A549 (cell line): ENCODE measurements around the gene FMC1. TPM values are rescaled to one million over a fixed set of nuclear protein-coding genes. Genes with fewer than 3 reads are reported as not detected.
"Not testable (repeated sequence)": the region's sequence is repeated elsewhere in the genome, so short reads cannot be mapped to it uniquely, and the experiment has no call there.

Experiments used
- ATAC-seq, 2 experiments: fragments of 200-7000 bp in 1 of 2; fragments of >200 bp in 1 of 2; cut with Nextera tagmentation in 1 of 2; cut with Tn5 transposase in 1 of 2; 3 replicates each; pipeline versions ENCODE4 v1.8.0 to v1.9.1; 2018 to 2020; ENCODE audit warnings: mild to moderate bottlenecking in 1 of 2, moderate library complexity in 1 of 2
- CTCF ChIA-PET: fragments of 300-600 bp; sonication (Branson Sonifier 250); formaldehyde crosslinking; extraction: SDS; loops from one replicate; lab custom pipeline; 2021; ENCODE audit warnings: antibody characterized with exemption, inconsistent platforms; lab: Yijun Ruan, JAX
- POLR2A ChIA-PET: fragments of 350-600 bp; formaldehyde crosslinking; extraction: SDS; loops from one replicate; lab custom pipeline; 2021; ENCODE audit warnings: antibody characterized with exemption, inconsistent platforms; lab: Yijun Ruan, JAX
- DNase-seq, 2 experiments: peaks; one replicate each; pipeline versions ENCODE4 v3.0.0 to v3.0.0-alpha.2; 2011 to 2016; ENCODE audit warnings: low read depth in 1 of 2, low spot score in 1 of 2
- FAIRE-seq: peaks from 2 replicates; lab custom pipeline; 2011; peaks lifted over from hg19 to GRCh38; lab: Jason Lieb, UNC
- H3K27ac ChIP-seq, 2 experiments: fragments of >200 bp; sonication (Bioruptor Twin); formaldehyde crosslinking; 3 replicates each; pipeline ENCODE4 v1.5.1; 2016 to 2017
- H3K4me1 ChIP-seq: fragments of >200 bp; sonication (Bioruptor Twin); formaldehyde crosslinking; 3 replicates; pipeline ENCODE4 v1.6.1; 2016
- H3K4me2 ChIP-seq: fragments of >200 bp; sonication (Bioruptor Twin); formaldehyde crosslinking; 3 replicates; pipeline ENCODE4 v1.6.1; 2016
- H3K4me3 ChIP-seq: fragments of >200 bp; sonication (Bioruptor Twin); formaldehyde crosslinking; 3 replicates; pipeline ENCODE4 v1.5.1; 2016
- H3K9me3 ChIP-seq: fragments of >200 bp; sonication (Bioruptor Twin); formaldehyde crosslinking; 3 replicates; pipeline ENCODE4 v1.6.1; 2016
- CBX8 ChIP-seq: fragments of 200-600 bp; sonication (generic); IDR thresholded peaks from 2 replicates; pipeline ENCODE4 v1.6.1; 2016
- CEBPB ChIP-seq, 2 experiments: fragments of >200 bp in 1 of 2; sonication (Bioruptor Twin) in 1 of 2; formaldehyde crosslinking in 1 of 2; IDR thresholded peaks; 2 replicates each; pipeline ENCODE4 v1.6.1; 2012 to 2016
- CHD2 ChIP-seq: fragments of 150-350 bp; IDR thresholded peaks from 2 replicates; pipeline ENCODE4 v1.6.1; 2014; ENCODE audit warnings: low read length; ENCODE audit not compliant: partially characterized antibody
- EHMT2 ChIP-seq: fragments of 200-600 bp; sonication (generic); IDR thresholded peaks from 2 replicates; pipeline ENCODE4 v1.6.1; 2016; ENCODE audit warnings: antibody characterized with exemption, low read depth, mild to moderate bottlenecking, moderate library complexity
- EP300 ChIP-seq, 2 experiments: fragments of >200 bp; sonication (Bioruptor Twin); formaldehyde crosslinking; IDR thresholded peaks; 2 replicates in 1 of 2; 3 replicates in 1 of 2; pipeline ENCODE4 v1.6.1; 2016 to 2017
- ESRRA ChIP-seq: fragments of 150-350 bp; IDR thresholded peaks from 2 replicates; pipeline ENCODE4 v1.6.1; 2014; ENCODE audit warnings: mild to moderate bottlenecking, low read length, borderline replicate concordance
- FOSL2 ChIP-seq, 2 experiments: fragments of 450-650 bp in 1 of 2; fragments of >200 bp in 1 of 2; sonication (Bioruptor Twin) in 1 of 2; formaldehyde crosslinking; IDR thresholded peaks; 2 replicates each; pipeline versions ENCODE4 v1.5.0 to v1.6.1; 2016 to 2020; ENCODE audit warnings: mild to moderate bottlenecking in 1 of 2, moderate library complexity in 1 of 2
- HEYL ChIP-seq: fragments of 250-450 bp; sonication (Bioruptor Pico); IDR thresholded peaks from 2 replicates; pipeline ENCODE4 v1.8.0; 2021; ENCODE audit warnings: mild to moderate bottlenecking, moderate library complexity
- HOXA7 ChIP-seq: fragments of 250-450 bp; sonication (Bioruptor Pico); IDR thresholded peaks from 2 replicates; pipeline ENCODE4 v1.5.0; 2020; ENCODE audit warnings: mild to moderate bottlenecking, moderate library complexity
- HOXB13 ChIP-seq: fragments of 250-450 bp; sonication (Bioruptor Pico); IDR thresholded peaks from 2 replicates; pipeline ENCODE4 v1.5.0; 2020; ENCODE audit warnings: low read depth, mild to moderate bottlenecking, moderate library complexity
- JUN ChIP-seq, 2 experiments: fragments of >200 bp; sonication (Bioruptor Twin); formaldehyde crosslinking; IDR thresholded peaks; 2 replicates in 1 of 2; 3 replicates in 1 of 2; pipeline ENCODE4 v1.6.1; 2016 to 2017
- JUNB ChIP-seq: fragments of >200 bp; sonication (Bioruptor Twin); formaldehyde crosslinking; IDR thresholded peaks from 2 replicates; pipeline ENCODE4 v1.6.1; 2016
- KDM5A ChIP-seq: fragments of 200-600 bp; sonication (generic); IDR thresholded peaks from 2 replicates; pipeline ENCODE4 v1.6.1; 2016; ENCODE audit warnings: antibody characterized with exemption, mild to moderate bottlenecking
- MAFK ChIP-seq: fragments of 450-650 bp; IDR thresholded peaks from 2 replicates; pipeline ENCODE4 v1.6.1; 2014; ENCODE audit not compliant: partially characterized antibody
- MAZ ChIP-seq: fragments of 150-350 bp; IDR thresholded peaks from 2 replicates; pipeline ENCODE4 v1.6.1; 2014; ENCODE audit warnings: antibody characterized with exemption, low read depth, low read length, borderline replicate concordance
- NPAS2 ChIP-seq: fragments of 250-450 bp; sonication (Bioruptor Pico); IDR thresholded peaks from 2 replicates; pipeline ENCODE4 v1.8.0; 2022; ENCODE audit warnings: mild to moderate bottlenecking, moderate library complexity, borderline replicate concordance
- PHF8 ChIP-seq: fragments of 200-600 bp; sonication (generic); IDR thresholded peaks from 2 replicates; pipeline ENCODE4 v1.6.1; 2016; ENCODE audit warnings: low read depth, mild to moderate bottlenecking, antibody characterized with exemption, moderate library complexity, borderline replicate concordance
- POLR2AphosphoS2 ChIP-seq: conservative IDR thresholded peaks from 2 replicates; pipeline ENCODE4 v1.6.1; 2012; ENCODE audit warnings: low read length, improper control_type of control experiment, inconsistent platforms
- RAD21 ChIP-seq, 2 experiments: fragments of >200 bp in 1 of 2; sonication (Bioruptor Twin) in 1 of 2; formaldehyde crosslinking in 1 of 2; IDR thresholded peaks in 1 of 2; conservative IDR thresholded peaks in 1 of 2; 2 replicates in 1 of 2; 3 replicates in 1 of 2; pipeline ENCODE4 v1.6.1; 2012 to 2018; ENCODE audit warnings: inconsistent platforms in 1 of 2
- RFX5 ChIP-seq: fragments of 450-650 bp; IDR thresholded peaks from 2 replicates; pipeline ENCODE4 v1.7.1; 2014; ENCODE audit warnings: antibody characterized with exemption, mild to moderate bottlenecking, moderate library complexity
- SMC3 ChIP-seq: fragments of >200 bp; sonication (Bioruptor Twin); formaldehyde crosslinking; IDR thresholded peaks from 3 replicates; pipeline ENCODE4 v1.6.1; 2018; ENCODE audit warnings: inconsistent platforms
- SREBF2 ChIP-seq: fragments of 450-650 bp; IDR thresholded peaks from 2 replicates; pipeline ENCODE4 v1.6.1; 2014; ENCODE audit warnings: mild to moderate bottlenecking, moderate library complexity
- TFCP2L1 ChIP-seq: fragments of 250-450 bp; sonication (Bioruptor Pico); IDR thresholded peaks from 2 replicates; pipeline ENCODE4 v1.5.0; 2021; ENCODE audit warnings: mild to moderate bottlenecking
- WGBS: methylation state at CpG from one replicate; pipeline ENCODE4 v1.1.6; 2017; ENCODE audit errors: missing lambda C conversion rate; 5-methylcytosine and 5-hydroxymethylcytosine counted together
- polyA plus RNA-seq, 4 experiments: library from polyadenylated mRNA; depleted of rRNA in 3 of 4; stranded (reverse); fragments of >200 nt; fragmentation: RNase III in 1 of 4; extraction: RNeasy Plus Mini Kit Qiagen cat#74134 plus additional on column Dnase treatment in 1 of 4; gene quantifications; 2 replicates in 3 of 4; 3 replicates in 1 of 4; pipeline ENCODE4 v1.2.3, GENCODE V29; 2011 to 2017
- TF ChIP-seq, protein P1 (sequence below): IDR thresholded peaks from 2 replicates; pipeline ENCODE4 v1.6.1; 2012
- TF ChIP-seq, protein P2 (sequence below): fragments of 250-450 bp; sonication (Bioruptor Pico); IDR thresholded peaks from 2 replicates; pipeline ENCODE4 v1.5.0; 2020; ENCODE audit warnings: low read depth, mild to moderate bottlenecking, moderate library complexity

Gene FMC1
- polyA plus RNA-seq, 2 of the 4 experiments (the other 2 are of a cell fraction): 20.5 to 21.1 TPM

DNA sequence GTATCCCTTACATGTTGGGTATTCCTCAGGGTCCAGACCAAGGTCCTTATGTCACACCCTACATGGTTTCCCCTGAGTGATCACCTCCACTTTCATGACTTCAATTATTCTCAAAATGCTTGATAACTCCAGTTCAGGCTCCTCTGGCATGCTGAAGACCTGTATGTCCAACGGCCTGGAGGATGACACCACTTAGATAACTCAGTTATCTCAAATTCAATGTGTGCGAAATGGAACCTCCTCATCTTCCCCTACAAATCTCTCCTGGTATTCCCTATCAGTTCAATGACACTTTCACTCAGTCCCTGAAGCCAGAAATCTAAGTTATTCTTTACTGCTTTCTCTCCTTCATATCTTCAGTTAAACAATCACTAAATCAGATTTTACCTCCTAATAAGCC lies 9.9 kb downstream of the FMC1 start:
- TF ChIP-seq MAFK (no peak), FOSL2 (IDR thresholded peaks at IDR 0.05) (no peak), FOSL2 (CRISPR knock-in tag; IDR thresholded peaks at IDR 0.05) (no peak), HEYL (CRISPR knock-in tag) (no peak), CBX8 (no peak), EP300 (IDR thresholded peaks at IDR 0.05) (no peak), CHD2 (no peak), JUN (IDR thresholded peaks at IDR 0.05) (no peak), EHMT2 (no peak), HOXB13 (CRISPR knock-in tag) (no peak), RFX5 (no peak), RAD21 (conservative IDR thresholded peaks at IDR 0.05 in 1 of 2, IDR thresholded peaks at IDR 0.05 in 1 of 2) (no peak), SREBF2 (no peak), HOXA7 (CRISPR knock-in tag) (no peak), CEBPB (IDR thresholded peaks at IDR 0.05) (no peak), POLR2AphosphoS2 (no peak), ESRRA (no peak)
- TF ChIP-seq, protein P1, sequence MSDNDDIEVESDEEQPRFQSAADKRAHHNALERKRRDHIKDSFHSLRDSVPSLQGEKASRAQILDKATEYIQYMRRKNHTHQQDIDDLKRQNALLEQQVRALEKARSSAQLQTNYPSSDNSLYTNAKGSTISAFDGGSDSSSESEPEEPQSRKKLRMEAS: no peak
- TF ChIP-seq, protein P2, sequence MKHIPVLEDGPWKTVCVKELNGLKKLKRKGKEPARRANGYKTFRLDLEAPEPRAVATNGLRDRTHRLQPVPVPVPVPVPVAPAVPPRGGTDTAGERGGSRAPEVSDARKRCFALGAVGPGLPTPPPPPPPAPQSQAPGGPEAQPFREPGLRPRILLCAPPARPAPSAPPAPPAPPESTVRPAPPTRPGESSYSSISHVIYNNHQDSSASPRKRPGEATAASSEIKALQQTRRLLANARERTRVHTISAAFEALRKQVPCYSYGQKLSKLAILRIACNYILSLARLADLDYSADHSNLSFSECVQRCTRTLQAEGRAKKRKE (CRISPR knock-in tag): no peak
- TF ChIP-seq, all 56 proteins: peak for 0
- Histone ChIP-seq H3K9me3 (no peaks in the 10 kb centered on the region), H3K4me3 (no peak overlapping the region), H3K27ac (no peak overlapping the region), H3K4me1 (no peaks in the 10 kb centered on the region), H3K4me2 (no peak overlapping the region)
- 83% methylated on average over 2 of the region's 2 CpGs for WGBS
- ATAC-seq: no peak
- POLR2A ChIA-PET: no interaction called here
- CTCF ChIA-PET: no interaction called here
- FAIRE-seq: no peak
- no peak for DNase-seq

DNA sequence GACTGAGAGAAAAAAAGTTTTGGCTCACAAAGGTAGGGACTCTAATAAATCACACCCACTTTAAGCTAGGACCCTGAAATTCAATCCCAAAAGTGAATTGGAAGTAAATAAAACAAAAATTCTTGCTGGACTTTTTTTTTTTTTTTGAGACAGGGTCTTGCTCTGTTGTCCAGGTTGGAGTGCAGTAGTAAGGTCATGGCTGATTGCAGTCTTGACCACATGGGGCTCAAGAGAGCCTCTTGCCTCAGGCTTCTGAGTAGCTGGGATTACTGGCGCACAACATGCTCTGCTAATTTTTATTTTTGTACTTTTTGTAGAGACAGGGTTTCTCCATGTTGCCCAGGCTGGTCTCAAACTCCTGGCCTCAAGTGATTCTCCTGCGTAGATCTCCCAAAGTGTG lies 13.6 kb downstream of the FMC1 start:
- peak in 1 of 2 experiments; percentile 24 for DNase-seq
- POLR2A ChIA-PET: interaction anchor here (1.4 kb wide), 1 partner anchor 11 kb away, joined by 3 read pairs; no protein-coding TSS in a partner anchor
- 90% methylated on average over 2 of the region's 2 CpGs for WGBS
- Histone ChIP-seq H3K27ac (no peak overlapping the region), H3K4me3 (no peak overlapping the region), H3K4me2 (no peak overlapping the region), H3K4me1 (no peaks in the 10 kb centered on the region), H3K9me3 (no peaks in the 10 kb centered on the region)
- no peak for ATAC-seq
- CTCF ChIA-PET: interaction anchor here (1.0 to 2.0 kb wide), 5 partner anchors 11 to 337 kb away, joined by 3 to 8 read pairs (median 5); no protein-coding TSS in a partner anchor
- TF ChIP-seq SMC3 (no peak), KDM5A (no peak)
- no peak for FAIRE-seq

DNA sequence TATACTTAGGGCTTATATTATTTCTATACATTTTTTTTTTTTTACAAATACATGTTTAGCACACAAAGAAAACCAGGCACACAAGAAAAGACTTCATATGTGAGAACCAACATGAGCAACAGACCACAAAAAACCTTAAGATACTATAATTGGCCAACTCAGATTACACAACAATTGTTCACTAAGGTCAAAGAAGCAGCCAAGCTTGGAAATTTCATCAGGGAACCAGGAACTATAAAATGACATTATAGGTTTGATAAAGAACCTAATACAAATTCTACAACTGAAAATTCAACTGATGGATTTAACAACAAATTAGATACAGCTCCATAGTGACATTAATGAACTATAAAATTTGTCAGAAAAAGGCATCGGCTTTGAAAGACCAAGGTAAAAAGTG lies 14.2 kb downstream of the FMC1 start:
- Histone ChIP-seq H3K27ac (no peak overlapping the region), H3K4me1 (no peaks in the 10 kb centered on the region), H3K4me2 (no peak overlapping the region), H3K9me3 (no peaks in the 10 kb centered on the region), H3K4me3 (no peak overlapping the region)
- CTCF ChIA-PET: interaction anchor here (0.6 to 1.3 kb wide), 3 partner anchors 15 to 553 kb away, joined by 4 to 5 read pairs (median 4); no protein-coding TSS in a partner anchor
- FAIRE-seq (no peak), DNase-seq (no peak), ATAC-seq (no peak)
- WGBS: 97% methylated on average over 1 of the region's 1 CpG
- POLR2A ChIA-PET: interaction anchor here (0.8 to 1.4 kb wide), 2 partner anchors 8 to 12 kb away, joined by 3 read pairs; no protein-coding TSS in a partner anchor
- TF ChIP-seq MAZ (no peak), HOXB13 (CRISPR knock-in tag) (no peak), PHF8 (no peak), TFCP2L1 (CRISPR knock-in tag) (no peak), NPAS2 (CRISPR knock-in tag) (no peak), JUNB (no peak), ESRRA (no peak), RAD21 (conservative IDR thresholded peaks at IDR 0.05 in 1 of 2, IDR thresholded peaks at IDR 0.05 in 1 of 2) (no peak)
- TF ChIP-seq, protein P2 (CRISPR knock-in tag): no peak

DNA sequence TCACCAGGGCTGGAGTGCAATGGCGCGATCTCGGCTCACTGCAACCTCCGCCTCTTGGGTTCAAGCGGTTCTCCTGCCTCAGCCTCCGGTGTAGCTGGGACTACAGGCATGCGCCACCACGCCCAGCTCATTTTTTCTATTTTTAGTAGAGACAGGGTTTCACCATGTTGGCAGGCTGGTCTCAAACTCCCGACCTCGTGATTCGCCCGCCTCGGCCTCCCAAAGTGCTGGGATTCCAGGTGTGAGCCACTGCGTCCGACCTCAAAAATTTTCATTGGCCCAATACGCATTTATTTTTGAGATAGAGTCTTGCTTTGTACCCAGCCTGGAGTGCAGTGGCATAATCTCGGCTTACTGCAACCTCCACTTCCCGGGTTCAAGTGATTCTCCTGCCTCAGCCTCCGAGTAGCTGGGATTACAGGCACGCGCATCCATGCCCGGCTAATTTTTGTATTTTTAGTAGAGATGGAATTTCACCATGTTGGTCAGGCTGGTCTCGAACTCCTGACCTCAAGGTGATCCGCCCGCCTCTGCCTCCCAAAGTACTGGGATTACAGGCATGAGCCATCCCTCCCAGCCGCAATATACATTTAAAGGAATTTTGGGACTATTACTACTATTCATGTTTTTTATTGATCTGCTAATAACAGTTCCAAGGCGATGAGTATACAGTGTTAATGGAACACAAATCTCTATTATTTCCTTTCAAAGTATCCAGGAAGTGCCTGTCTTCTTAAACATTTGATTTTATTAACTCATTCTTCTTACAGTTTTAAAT lies 16.8 kb downstream of the FMC1 start:
- ChIA-PET CTCF (interaction anchor here (0.6 kb wide), 1 partner anchor 126 kb away, joined by 3 read pairs; no protein-coding TSS in a partner anchor), POLR2A (interaction anchor here (2.1 kb wide), 1 partner anchor 18 kb away, joined by 18 read pairs; the partner anchor contains the start of gene FMC1)
- 94% methylated on average over 27 of the region's 27 CpGs for WGBS
- not testable (repeated sequence) for DNase-seq, H3K9me3 ChIP-seq, ATAC-seq, FAIRE-seq
- peak overlapping the region; percentile 56 for H3K4me2 ChIP-seq
- H3K4me3 ChIP-seq: peak overlapping the region; percentile 97
- peak overlapping the region; percentile 97 to 99 for H3K27ac ChIP-seq
- H3K4me1 ChIP-seq: peaks cover 17% of the 10 kb centered on the region
